HG02938 (cell line): ENCODE results near the gene ZNF469.
"Not testable (repeated sequence)": the region's sequence is repeated elsewhere in the genome, so short reads cannot be mapped to it uniquely, and the experiment has no call there.

ENCODE experiments used
- ATAC-seq: cut with Tn5 transposase; IDR thresholded peaks from one replicate; pipeline ENCODE4 v1.9.1; 2021; ENCODE audit warnings: mild to moderate bottlenecking, moderate library complexity; ENCODE audit not compliant: unreplicated experiment

Gene ZNF469

GRCh38 chr16:88359008-88359407, 23.8 kb upstream of the ZNF469 start:
- ATAC-seq = no peak

DNA sequence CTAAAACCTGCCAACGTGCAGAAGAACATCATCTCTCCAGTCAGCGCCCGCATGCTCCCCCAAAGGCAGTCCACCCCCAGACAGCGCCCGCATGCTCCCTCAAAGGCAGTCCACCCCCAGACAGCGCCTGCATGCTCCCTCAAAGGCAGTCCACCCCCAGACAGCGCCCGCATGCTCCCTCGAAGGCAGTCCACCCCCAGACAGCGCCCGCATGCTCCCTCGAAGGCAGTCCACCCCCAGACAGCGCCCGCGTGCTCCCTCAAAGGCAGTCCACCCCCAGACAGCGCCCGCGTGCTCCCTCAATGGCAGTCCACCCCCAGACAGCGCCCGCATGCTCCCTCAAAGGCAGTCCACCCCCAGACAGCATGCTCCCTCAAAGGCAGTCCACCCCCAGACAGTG, 22.4 kb upstream of the ZNF469 start:
- ATAC-seq = not testable (repeated sequence)

- no peak for ATAC-seq
These were observed 21.8 kb upstream of the ZNF469 start for GRCh38 chr16:88360999-88361398.

DNA sequence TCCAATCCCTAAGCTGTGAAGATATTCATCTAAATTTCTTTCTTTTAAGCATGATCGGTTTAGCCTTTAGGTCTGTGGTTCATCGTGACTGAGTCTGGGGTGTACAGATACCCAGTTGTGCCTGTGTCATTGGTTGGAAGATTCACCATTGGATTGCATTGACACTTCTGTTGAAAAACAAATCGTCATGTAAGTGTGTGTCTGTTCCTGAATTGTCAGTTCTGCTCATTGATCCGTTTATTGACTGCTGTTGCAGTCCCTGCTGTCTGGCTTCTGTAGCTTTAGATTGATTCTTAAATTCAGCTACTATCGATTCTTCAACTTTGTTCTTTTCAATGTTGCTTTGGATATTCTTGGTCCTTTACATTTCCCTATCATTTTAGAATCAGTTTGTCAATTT, 21.0 kb upstream of the ZNF469 start:
- no peak for ATAC-seq

DNA sequence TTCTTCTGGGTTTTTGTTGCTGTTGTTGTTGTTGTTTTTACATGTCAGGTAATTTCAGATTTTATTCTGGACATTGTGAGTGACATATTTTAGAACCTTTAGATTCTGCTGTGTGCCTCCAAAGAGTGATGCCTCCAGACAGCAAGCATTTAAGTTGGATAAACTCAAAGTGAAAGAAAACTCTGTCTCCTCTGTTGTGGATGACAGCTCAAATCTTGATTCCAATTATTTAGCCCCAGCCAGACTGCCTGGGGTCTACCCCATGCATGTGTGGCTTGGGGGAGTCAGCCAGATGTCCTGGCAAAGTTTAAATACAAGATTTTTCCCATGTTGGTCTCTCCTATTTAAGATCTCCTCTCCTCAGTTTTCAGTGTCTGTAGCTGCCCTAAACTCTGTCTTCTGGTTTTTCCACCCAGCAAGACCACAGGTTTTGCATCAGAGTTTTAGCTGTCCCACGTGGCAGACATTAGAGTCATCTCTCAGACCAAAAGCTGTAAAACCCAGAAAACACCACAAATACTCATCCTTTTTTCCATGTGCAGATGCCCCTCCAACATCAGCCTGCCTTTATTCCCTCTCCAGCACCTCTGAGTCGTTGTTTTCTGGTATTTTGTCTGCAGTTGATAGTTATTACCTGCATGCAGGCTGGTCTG, 19.4 kb upstream of the ZNF469 start:
- no peak for ATAC-seq

DNA sequence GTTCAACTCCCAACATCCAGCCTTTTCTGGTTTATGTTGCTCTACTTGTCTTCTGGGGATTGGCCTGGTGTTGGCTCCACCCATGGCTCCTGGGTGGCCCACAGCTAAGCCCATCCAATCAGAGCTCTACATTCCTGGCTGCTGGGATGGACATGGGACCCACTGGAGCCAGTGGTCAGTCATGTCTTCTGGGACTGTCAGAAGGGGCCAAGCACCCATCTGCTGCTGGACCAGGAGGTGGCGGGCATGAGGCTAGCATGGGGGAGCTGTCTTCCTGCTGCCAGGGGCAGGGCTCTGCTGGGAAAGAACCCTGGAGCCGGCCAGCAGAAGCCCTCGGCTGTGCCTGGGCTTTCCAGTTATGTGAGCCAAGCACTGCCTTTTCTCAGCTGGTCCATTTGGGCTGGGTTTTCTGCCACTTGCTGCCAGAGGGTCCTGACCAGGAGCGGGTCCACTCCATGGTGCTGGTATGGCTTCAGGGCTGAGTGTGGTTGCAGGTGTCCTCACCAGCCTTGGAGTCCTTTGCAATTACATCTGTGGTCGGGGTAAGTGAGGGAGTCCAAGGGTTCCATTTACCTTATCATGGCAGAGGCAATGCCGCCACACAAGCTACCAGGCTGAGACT, 17.4 kb upstream of the ZNF469 start:
- no peak for ATAC-seq

- no peak for ATAC-seq
These were observed 16.6 kb upstream of the ZNF469 start for GRCh38 chr16:88366032-88366703.

GRCh38 chr16:88366704-88367047, 16.1 kb upstream of the ZNF469 start:
- no peak for ATAC-seq

DNA sequence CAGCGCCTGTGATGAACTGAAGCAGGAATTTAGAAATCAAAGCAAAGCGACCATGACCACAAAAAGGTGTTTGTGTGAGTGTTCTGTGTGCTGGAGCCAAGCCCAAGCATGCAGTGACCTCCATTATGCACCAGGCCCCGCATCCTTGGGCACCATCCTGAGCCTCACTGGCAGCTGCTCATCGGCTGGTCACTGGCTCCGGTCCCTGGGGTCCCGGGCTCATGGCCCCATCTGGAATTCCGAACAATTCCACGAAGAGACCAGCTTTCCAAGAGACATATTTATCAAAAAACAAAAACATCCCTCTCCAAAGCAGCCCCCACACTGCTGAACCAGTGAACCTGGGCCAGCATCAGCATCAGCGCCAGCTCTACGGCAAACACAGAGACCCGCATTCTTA, 15.2 kb upstream of the ZNF469 start:
- no peak for ATAC-seq

- ATAC-seq = no peak
These were observed 14.7 kb upstream of the ZNF469 start for GRCh38 chr16:88368036-88368435.

- no peak for ATAC-seq
These were observed 13.8 kb upstream of the ZNF469 start for GRCh38 chr16:88368994-88369393.

DNA sequence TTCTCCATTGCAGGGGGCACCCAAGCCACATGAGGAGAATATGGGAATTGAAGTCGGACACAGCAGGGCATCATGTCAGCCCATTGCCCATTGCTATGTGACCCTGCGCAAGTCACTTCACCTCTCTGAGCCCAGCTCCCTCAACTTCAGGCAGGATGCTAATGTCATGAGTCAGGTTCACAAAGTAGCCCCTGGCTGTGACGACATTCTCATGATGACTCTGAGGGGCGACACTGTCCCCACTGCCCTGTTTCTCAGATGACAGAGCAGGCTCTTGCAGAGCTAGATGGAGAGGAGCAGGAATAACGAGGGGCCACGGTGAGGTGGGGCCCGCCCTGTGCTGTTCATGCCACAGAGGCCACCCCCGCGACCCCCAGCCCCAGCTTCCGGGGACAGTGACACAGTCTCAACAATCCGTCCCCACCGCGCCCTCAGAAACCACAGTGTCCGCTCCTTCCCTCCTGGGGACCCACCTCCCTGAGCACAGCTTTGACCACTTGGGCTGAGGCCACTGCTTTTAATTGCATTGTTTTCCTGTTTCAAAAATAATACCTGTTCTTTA, 13.2 kb upstream of the ZNF469 start:
- no peak for ATAC-seq

- ATAC-seq = no peak
These were observed 12.4 kb upstream of the ZNF469 start for GRCh38 chr16:88370365-88370764.

DNA sequence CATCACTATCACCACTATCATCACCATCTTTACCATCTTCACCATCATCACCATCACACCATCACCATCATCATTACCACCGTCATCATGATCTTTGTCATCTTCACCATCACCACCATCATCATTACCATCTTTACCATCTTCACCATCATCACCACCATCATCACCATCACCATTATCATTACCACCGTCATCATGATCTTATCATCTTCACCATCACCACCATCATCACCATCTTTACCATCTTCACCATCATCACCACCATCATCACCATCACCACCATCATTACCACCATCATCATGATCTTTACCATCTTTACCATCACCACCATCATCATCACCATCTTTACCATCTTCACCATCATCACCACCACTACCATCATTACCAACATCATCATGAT, 10.2 kb upstream of the ZNF469 start:
- no peak for ATAC-seq

DNA sequence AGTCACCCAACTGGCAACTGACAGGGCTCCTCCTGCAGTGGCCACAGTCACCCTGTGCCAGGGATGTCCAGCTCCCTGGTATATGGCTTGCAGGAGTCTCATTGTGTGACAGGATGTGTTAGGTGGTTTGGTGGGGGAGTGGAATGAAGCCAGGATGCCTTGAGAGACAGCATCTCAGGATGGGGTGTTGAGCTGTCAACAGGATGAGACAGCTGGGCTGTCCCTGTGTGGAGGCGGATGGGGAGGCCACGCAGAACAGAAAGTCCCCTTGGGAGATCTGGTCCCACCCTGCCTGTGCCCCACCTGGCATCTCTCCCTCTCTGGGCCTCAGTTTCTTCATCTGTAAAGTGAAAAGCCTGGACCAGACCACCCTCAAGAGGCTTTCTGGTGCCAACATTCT, 9.5 kb upstream of the ZNF469 start:
- ATAC-seq = no peak

DNA sequence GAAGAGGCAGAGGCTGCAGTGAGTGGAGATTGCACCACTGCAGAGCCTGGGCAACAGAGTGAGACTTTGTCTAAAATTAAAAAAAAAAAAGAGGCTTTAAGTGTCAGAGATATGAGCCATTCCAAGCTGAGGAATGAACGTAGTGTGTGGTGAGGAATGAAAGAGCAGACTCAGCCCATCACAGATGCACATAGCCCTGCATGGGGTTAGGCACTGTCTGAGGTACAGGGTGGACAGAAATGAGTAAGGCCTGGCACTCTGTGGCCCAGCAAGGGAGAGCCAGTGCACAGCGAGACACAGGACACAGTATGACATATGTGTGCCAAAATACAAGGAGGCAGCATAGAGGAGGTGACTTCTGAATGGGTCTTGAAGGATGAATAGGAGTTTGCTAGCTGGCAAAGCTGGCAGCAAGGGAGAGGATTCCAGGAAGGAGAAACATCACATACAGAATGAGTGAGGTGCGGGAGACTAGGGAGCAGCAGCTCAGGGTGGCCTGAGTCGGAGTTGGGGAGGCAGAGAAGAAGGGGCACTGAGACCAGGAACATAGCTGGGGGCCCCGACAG, 8.7 kb upstream of the ZNF469 start:
- no peak for ATAC-seq

- ATAC-seq = no peak
These were observed 8.0 kb upstream of the ZNF469 start for GRCh38 chr16:88374736-88375135.

DNA sequence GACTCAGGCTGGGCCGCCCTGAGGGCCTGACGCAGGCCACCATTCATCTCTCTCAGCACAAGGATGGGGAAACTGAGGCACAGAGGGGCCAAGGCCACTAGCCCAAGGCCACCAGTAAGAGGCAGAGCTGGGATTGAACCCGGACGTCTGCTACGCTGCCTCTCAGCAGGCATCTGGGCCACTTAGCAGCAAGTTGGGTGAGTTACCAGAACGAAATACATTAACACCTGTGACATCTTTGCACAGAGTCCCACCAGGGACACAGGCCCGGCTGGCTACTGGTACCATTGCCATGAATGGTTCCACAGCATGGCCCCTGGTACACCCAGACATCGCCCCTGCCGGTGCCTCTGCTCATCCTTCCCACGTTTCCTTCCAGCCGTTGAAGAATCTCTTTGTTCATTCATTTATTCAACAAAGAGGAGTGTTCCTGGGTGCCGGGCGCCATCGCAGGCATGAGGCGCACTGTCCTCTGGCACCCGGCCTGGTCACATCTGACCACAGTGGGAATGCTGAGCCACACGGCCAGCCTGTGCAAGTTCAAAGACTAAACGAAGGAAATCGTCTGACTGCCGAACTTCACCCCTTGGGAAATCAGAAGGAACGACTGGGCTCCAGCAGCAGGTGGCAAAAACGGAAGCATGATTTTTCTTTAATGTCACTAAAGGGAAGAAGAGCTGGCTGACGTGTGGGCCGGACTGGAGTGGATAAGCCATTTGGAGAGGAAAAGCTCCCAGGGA, 7.4 kb upstream of the ZNF469 start:
- no peak for ATAC-seq

GRCh38 chr16:88375996-88376834, 6.5 kb upstream of the ZNF469 start:
- ATAC-seq = no peak
